Upper lobe of right lung (tissue), 1 donor: Measurements from ENCODE around the gene YIF1A. TPM values are rescaled to one million over a fixed set of nuclear protein-coding genes. Genes with fewer than 3 reads are reported as not detected.

ENCODE experiments used
- ATAC-seq: fragments of 200-7000 bp; cut with Tn5 transposase; one replicate; pipeline ENCODE4 v1.9.1; 2020; ENCODE audit warnings: mild to moderate bottlenecking, moderate library complexity
- DNase-seq: peaks from one replicate; pipeline ENCODE4 v3.0.0-alpha.2; 2020
- H3K27ac ChIP-seq: fragments of 200-600 bp; one replicate; pipeline ENCODE4 v1.8.0; 2022
- H3K27me3 ChIP-seq: fragments of 200-600 bp; one replicate; pipeline ENCODE4 v1.8.0; 2022; ENCODE audit warnings: mild to moderate bottlenecking
- H3K36me3 ChIP-seq: fragments of 200-600 bp; one replicate; pipeline ENCODE4 v1.8.0; 2022
- H3K4me1 ChIP-seq: fragments of 200-600 bp; one replicate; pipeline ENCODE4 v1.8.0; 2022
- H3K4me3 ChIP-seq: fragments of 200-600 bp; one replicate; pipeline ENCODE4 v1.8.0; 2022; ENCODE audit warnings: mild to moderate bottlenecking
- H3K9me3 ChIP-seq: fragments of 200-600 bp; one replicate; pipeline ENCODE4 v1.8.0; 2022
- CTCF ChIP-seq: fragments of 200-600 bp; IDR thresholded peaks from one replicate; pipeline ENCODE4 v1.8.0; 2022; ENCODE audit warnings: antibody characterized with exemption
- intact Hi-C: fragments of 100-400 bp; cut with DNase I; formaldehyde crosslinking; loops from one replicate; pipeline ENCODE4 v1.11.0; 2022
- total RNA-seq: library from RNA; stranded (reverse); fragmentation: NEBNext Ultra II Directional; extraction: Animal tissue kit (Norgen Biotek cat#: 25700); gene quantifications from one replicate; pipeline ENCODE4 v1.2.1, GENCODE V29; 2021
- donor health status: DM: no; HTN: yes; CAD: no; lungs with severe emphysema.

The YIF1A gene
- total RNA-seq, 1 donor from 2014 or later: 66.9 TPM

GRCh38 chr11:66235141-66235540 is 53.8 kb downstream of the YIF1A start:
- no peak overlapping the region for H3K27ac ChIP-seq
- H3K36me3 ChIP-seq: peaks cover 89% of the 10 kb centered on the region
- ATAC-seq (no peak), DNase-seq (no peak)
- no peak for TF ChIP-seq CTCF
- no peaks in the 10 kb centered on the region for H3K4me1 ChIP-seq
- intact Hi-C loops: no loop called here
- no peaks in the 10 kb centered on the region for H3K9me3 ChIP-seq
- H3K27me3 ChIP-seq: no peaks in the 10 kb centered on the region
- H3K4me3 ChIP-seq: no peak overlapping the region

Other genes starting within 250 kb of the YIF1A start
- not detected for gene GAL3ST3, start 240.0 kb downstream of the YIF1A start, total RNA-seq
- 149 TPM for gene SF3B2, start 236.8 kb downstream of the YIF1A start, total RNA-seq
- gene PACS1, start 218.9 kb downstream of the YIF1A start, total RNA-seq: 55.9 TPM
- 27.6 TPM for gene KLC2, start 31.4 kb downstream of the YIF1A start, total RNA-seq
- 138 TPM for gene RAB1B, start 20.5 kb downstream of the YIF1A start, total RNA-seq
- 1.6 TPM for gene CNIH2, start 11.0 kb downstream of the YIF1A start, total RNA-seq
- 0.41 TPM for gene TMEM151A, start 2.8 kb upstream of the YIF1A start, total RNA-seq
- gene CD248, start 27.9 kb upstream of the YIF1A start, total RNA-seq: 10.0 TPM
- gene RIN1, start 47.3 kb upstream of the YIF1A start, total RNA-seq: 7.4 TPM
- 32.1 TPM for gene BRMS1, start 56.0 kb upstream of the YIF1A start, total RNA-seq
- 27.4 TPM for gene B4GAT1, start 58.5 kb upstream of the YIF1A start, total RNA-seq
- gene SLC29A2, start 82.6 kb upstream of the YIF1A start, total RNA-seq: 14.2 TPM
- not detected for gene NPAS4, start 131.9 kb upstream of the YIF1A start, total RNA-seq
- gene MRPL11, start 149.7 kb upstream of the YIF1A start, total RNA-seq: 31.3 TPM
- gene PELI3, start 177.8 kb upstream of the YIF1A start, total RNA-seq: 15.5 TPM
- 31.9 TPM for gene DPP3, start 191.3 kb upstream of the YIF1A start, total RNA-seq
- gene BBS1, start 221.5 kb upstream of the YIF1A start, total RNA-seq: 33.5 TPM